ENCODE measurements around the gene TGFBI.

- TF ChIP-seq CTCF (conservative IDR thresholded peaks at IDR 0.05 in 1 of 2, IDR thresholded peaks at IDR 0.05 in 1 of 2; ENCODE audit: low read depth in 1 of 2, low read length in 2 of 2) (no peak), EZH2 (IDR thresholded peaks at IDR 0.05; ENCODE audit: low read length, missing control alignments) (no peak)
Observed at GRCh38 chr5:136056336-136056735, 27.5 kb downstream of the TGFBI start.

Data from fibroblast of lung (primary cell).